Stimulated activated CD4-positive, alpha-beta T cell treated with anti-CD3 and anti-CD28 coated beads, Interleukin-12 subunit alpha, Interleukin-12 subunit beta, amount 100 ng/mL, for 4 hours (primary cell): ENCODE data around the gene KRTAP5-8.
A peak's percentile ranks its signal among the peaks of the same experiment; 100 is the strongest.
"Not testable (repeated sequence)": the region's sequence is repeated elsewhere in the genome, so short reads cannot be mapped to it uniquely, and the experiment has no call there.

ENCODE experiments used
- DNase-seq: peaks from one replicate; pipeline ENCODE4 v3.0.0-alpha.2; 2020

Gene KRTAP5-8

DNA sequence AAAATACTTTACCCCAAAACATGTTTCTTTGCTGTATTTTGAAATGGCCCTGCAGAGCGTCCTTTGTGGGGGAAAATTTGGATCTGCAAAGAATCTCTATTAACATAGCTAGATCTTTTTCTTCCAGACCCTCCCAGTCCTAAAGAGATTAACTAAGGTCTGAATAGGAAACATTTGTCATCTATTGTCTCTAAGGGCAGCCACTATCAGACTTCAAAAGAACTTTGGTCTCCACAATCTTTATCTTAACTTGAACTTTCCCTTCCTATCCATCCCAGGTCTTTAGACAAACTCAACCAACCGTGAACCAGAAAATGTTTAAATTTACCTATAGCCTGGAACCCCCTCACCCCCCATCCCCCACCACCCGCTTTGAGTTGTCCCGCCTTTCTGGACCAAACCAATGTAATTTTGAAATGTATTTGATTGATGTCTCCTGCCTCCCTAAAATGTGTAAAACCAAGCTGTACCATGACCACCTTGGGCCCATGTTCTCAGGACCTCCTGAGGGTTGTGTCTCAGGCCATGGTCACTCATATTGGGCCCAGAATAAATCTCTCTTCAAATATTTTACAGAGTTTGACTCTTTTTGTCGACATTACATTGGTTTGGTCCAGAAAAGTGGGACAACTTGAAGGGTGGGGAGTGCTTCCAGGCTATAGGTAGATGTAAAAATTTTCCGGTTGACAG, 6.8 kb downstream of the KRTAP5-8 start:
- DNase-seq = no peak

DNA sequence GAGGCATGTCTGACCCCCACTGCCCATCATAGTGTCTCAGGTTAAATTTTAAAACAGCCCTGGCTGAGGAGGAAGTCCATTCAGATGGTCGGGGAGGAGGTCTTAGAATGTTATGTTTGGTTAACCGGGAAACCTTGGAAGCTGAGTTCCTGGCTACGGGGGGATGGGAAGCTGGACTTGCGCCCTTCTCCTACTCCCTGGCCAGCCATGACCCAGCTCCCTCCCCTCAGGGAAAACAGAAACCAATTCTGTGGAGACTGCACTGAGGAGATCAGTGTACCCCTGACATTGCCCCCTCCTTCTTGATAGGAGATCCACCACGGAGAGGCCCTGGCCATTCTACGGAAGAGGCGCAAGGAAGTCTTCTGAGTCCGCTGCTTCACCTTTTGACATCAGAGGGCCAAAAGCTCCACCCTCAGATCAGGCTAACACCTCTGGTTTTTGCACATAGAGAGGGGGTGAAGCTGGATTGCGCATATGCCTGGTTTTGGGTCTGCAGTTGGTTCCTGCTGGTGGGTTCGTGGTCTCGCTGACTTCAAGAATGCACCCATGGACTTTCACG, 7.7 kb downstream of the KRTAP5-8 start:
- DNase-seq = no peak

DNA sequence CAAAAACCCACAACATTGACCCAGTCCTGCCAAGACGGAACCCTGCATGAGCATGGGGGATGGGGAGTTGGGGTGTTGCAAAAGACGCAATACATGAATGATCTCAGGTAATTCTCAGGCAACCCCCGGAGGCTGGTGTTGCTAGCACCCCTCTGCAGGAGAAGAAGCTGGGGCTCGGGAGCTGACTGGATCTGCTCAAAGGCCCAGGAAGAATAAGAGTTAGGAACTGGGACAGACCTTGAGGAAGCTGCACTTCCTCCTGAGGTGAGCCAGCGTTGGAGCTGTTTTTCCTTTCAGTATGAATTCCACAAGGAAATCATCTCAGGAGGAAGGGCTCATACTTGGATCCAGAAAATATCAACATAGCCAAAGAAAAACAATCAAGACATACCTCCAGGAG, 10.3 kb downstream of the KRTAP5-8 start, which contains the start of gene KRTAP5-9:
Gene KRTAP5-9 (plus strand): TSS at position 301 of the 400 bp plus-strand sequence. CDS start 238 bp downstream, outside the sequence.
- DNase-seq = no peak

DNA sequence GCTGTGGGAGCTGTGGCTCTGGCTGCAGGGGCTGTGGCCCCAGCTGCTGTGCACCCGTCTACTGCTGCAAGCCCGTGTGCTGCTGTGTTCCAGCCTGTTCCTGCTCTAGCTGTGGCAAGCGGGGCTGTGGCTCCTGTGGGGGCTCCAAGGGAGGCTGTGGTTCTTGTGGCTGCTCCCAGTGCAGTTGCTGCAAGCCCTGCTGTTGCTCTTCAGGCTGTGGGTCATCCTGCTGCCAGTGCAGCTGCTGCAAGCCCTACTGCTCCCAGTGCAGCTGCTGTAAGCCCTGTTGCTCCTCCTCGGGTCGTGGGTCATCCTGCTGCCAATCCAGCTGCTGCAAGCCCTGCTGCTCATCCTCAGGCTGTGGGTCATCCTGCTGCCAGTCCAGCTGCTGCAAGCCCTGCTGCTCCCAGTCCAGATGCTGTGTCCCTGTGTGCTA, 10.9 kb downstream of the KRTAP5-8 start:
- DNase-seq = no peak

DNA sequence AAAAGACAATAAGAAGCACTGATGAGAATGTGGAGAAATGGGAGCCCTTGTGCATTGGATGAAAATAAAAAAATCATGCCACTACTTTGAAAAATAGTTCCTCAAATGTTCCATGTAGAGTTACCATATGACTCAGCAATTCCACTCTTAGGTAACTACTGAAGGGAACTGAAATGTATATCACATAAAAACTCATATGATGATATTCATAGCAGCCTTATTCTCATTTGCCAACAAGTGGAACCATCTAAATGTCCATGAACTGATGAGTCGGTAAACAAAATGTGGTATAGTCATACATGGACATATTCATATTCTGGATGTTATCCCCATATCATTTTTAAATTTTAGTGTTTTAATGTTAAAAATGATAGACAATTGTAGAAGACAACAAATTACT, 13.9 kb downstream of the KRTAP5-8 start:
- no peak for DNase-seq

DNA sequence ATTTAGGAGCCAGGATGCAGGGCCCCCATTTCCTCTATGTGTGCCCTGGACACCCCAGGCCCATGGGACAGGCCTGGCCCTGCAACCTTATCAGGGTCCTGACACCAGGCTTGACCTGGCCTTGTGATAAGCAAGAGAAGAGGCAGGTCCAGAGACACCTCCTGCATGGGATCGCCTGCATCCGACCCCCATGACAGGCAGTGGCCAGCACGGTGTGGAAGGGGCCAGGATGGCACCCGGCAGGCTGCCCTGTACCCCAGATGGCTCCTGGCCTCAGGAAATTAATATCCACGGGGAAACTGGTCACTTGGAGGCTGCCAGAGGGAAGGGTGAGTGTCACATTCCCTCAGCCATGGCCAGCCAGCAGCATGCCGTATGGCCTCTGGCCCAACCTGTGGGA, 17.2 kb downstream of the KRTAP5-8 start:
- no peak for DNase-seq

DNA sequence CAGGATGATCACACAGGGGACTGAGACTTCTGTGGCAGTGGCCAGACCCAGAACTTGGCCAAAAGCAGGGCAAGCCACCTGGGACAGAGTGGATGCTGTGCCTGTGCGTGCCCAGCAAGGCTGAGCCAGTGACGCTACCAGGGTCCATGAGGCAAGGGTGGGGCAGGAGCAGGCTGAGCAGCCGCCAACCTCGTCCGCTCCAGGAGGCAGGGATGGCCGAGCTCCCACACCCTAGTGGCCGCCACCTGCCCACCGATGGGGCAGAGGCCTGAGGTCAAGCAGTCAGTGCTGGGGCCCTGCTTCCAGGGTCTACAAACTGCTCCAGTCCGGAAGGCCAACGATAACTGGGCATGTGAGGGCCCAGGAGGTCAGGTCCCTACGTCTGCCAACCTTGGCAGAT, 17.7 kb downstream of the KRTAP5-8 start:
- DNase-seq = no peak

DNA sequence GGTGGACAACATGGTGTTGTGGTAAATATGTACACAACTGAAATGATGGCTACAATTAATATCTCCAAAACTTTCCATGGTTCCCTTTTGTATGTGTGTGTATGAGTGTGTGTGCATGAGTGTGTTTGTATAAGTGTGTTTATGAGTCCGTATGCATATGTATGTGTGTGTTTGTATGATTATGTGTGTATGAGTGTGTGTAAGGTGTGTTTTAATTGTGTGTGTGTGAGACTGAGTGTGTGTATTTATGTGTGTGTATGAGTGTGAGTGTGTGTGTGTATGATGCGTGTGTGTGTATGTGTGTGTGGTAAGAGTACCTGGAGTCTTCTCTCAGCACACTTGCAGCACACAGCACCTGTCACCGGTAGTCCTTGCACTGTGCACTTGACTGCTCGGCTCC, 18.2 kb downstream of the KRTAP5-8 start:
- DNase-seq = no peak

DNA sequence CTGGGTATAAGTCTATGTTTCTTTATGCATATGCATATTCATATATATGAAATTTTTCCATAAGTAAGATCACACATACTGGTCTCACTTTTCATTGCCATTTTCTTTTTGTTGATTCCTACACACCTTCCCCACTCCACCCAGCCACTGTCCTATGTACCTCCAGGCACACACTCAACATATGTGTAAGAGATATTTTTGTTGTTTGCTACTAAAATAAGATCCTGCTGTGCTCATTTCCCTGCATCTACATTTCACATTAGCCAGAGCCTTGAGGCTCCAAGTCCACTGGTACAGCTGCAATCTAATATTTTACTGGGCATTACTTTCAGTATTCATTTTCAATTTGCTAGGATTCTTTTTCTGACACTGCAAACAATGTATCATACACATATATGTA, 19.4 kb downstream of the KRTAP5-8 start:
- no peak for DNase-seq

DNA sequence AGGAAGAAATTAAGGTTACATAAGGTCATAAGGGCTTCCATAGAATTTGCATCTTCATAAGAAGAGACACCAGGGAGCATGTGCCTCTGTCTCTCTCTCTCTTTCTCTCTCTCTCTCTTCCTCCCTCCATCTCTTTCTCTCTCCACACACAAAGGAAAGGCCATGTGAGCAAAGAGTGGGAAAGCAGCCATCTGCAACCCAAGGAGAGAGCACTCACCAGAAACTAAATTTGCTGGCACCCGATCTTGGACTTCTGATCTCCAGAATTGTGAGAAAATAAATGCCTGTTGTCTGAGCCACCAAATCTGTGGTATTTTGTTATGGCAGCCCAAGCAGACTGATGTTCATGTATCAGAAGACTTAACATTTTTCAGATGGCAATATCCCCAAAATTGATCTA, 21.2 kb downstream of the KRTAP5-8 start:
- DNase-seq = no peak

DNA sequence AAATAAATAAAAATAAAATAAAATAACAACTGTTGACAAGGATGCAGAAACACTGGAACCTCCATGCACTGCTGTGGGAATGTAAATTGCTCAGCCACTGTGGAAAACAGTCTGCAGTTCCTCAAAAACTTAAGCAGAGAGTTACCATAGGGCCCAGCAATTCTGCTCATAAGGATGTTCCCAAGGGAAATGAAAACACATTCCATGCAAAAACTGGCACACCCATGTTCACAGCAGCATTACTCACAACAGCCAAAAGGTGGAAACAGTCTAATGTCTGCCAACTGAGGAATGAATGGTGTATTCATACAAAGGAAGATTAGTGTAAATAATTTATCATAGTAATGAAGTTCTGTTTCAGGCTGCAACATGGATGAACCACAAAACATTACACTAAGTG, 24.3 kb downstream of the KRTAP5-8 start:
- no peak for DNase-seq

DNA sequence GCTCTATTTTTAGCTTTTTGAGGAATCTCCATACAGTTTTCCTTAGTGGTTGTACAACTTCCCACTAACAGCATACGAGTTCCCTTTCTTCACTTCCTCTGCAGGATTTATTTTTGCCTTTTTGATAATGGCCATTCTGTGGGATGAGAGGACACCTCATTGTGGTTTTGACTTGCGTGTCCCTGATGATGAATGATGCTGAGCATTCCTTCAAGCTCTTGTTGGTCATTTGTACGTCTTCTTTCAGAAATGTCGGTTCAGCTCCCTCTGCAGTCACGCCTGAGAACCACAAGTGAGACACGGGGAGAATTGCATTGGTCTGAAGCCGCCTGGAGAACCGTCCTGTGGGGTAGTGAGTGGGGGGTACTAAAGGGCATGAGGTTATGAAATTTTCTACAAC, 25.6 kb downstream of the KRTAP5-8 start:
- peak; percentile 3 for DNase-seq

DNA sequence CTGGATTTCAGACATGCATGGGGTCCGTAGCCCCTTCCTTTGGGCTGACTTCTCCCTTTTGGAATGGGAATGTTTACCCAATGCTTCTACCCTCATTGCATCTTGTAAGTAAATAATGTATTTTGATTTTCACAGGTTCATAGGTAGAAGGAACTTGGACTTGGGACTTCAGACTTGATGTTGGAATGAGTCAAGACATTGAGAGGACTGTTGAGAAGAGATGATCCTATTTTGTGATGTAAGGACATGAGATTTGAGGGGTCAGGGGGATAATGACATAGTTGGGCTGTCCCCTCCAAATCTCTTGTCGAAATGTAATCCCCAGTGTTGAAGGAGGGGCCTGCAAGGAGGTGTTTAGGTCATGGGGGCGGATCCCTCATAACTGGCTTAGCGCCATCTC, 26.6 kb downstream of the KRTAP5-8 start:
- no peak for DNase-seq

DNA sequence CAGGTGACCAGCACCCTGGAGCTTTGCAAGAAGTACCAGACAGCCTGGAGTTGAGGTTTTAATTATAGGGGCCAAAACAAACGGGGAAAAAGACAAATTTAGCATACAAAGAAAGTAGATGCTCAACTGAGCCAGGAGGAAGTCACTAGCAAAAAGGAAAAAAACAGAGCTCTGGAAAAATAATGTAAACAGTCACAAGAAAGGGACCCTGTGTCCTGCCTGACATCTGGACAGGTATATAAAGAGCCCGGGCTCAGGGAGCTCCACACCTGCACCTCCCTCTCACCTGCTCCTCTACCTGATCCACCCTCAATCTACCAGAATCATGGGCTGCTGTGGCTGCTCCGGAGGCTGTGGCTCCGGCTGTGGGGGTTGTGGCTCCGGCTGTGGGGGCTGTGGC, 27.4 kb downstream of the KRTAP5-8 start, which contains the start of gene KRTAP5-10:
Gene KRTAP5-10 (plus strand): TSS at position 301 of the 400 bp plus-strand sequence. CDS start 25 bp downstream, at position 326.
- no peak for DNase-seq

DNA sequence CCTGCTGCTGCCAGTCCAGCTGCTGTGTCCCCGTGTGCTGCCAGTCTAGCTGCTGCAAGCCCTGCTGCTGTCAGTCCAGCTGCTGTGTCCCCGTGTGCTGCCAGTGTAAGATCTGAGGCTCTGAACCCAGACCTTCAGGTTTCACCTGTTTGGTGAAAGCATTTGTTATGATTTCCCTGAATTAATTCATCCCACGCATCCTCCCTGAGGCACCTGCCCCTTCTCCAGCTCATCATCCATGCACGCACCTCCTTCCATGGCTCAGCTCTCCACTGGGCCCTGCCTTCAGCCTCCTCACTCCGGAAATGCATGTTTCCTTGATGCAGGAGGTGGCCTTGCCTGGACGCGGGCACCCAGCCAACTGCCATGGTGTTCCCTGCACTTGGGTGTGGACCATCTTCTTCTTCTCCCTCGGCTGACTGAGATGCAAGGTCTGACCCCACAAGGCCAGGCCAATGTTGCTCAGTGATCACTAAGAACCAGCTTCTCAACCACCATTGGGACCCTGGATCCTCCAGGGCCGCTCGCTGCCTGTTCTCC, 28.3 kb downstream of the KRTAP5-8 start:
- no peak for DNase-seq

DNA sequence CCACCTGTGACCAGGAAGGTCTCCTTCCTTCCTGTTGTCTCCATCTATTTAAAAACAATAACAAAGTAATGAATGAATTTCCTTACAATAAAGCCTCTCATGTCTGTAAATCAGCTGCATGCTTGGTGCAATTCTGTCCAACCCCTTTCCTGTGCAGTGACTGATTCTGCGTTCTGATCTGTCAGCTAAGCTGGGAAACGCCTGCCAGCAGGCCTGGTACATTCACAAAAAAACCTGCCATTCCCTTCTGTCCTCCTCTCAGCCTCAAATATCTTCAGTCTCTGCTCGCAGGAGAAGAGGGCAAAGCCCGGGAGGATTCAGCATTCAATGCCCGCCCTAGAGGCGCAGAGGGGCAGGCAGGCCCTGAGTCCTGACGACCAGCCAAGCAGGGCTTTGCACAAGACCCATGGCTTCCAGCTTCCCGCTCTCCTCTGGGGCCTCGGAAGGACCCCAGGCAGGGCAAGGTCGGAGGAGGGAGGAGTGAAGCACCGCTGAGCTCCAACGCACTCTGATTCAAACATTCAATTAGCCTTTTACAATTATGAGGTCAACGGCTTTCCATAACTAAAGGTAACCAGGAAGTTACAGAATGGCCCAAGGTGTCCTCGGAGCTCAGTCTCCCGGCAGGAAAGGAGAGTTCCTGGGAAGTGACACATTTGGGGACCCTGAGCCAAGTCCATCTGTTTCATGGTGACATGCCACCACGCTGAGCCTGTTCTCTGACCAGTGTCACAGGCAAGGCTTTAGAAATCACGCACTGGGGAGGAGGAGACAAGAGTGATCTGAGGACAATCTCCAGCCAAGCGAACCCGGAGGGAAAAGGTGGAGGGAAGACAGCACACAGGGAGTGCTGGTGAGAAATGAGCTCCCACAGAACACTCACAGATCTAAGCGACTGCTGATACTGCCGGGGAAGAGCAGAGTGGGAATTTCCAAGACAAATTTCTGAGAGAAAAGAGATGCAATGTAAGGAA, 29.1 kb downstream of the KRTAP5-8 start:
- DNase-seq = not testable (repeated sequence)

DNA sequence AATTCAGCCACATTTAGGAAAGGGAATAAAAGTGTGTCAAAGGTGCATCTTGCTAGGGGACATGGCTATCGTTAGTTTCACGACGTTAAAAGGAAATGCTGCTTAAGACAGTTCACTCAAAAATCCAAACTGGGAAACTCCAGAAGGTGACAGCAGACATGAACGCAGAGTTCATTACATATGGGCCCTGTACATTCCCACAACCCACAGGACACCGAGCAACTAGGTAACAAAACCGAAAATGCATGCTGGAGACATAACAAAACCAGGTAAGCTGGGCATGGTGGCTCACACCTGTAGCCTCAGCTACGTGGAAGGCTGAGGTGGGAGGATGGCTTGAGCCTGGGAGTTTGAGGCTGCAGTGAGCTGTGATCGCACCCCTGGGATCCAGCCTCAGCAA, 29.8 kb downstream of the KRTAP5-8 start:
- not testable (repeated sequence) for DNase-seq

DNA sequence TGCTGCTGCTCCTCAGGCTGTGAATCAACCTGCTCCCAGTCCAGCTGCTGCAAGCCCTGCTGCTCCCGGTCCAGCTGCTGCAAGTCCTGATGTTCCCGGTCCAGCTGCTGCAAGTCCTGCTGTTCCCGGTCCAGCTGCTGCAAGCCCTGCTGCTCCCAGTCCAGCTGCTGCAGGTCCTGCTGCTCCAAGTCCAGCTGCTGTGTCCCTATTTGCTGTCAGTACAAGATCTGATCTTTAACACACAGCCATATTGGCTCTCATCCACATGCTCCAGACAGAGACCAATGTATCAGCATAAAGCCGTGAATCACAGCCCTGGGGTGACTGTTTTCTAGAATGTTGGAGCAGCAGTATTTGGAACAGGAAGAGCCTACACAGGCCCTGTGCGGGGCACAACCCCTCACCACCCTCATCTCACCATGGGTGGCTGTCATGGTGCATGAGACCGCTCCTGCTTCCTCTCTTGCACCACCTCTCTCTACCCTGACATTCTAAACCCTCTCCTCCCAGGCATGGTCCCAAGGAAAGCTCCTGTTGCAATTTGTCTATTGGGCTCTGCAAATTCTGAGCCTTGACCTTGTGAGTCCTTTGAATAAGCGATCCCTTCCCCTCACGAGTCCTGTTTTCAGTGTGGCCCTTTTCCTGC, 31.0 kb downstream of the KRTAP5-8 start:
- no peak for DNase-seq

DNA sequence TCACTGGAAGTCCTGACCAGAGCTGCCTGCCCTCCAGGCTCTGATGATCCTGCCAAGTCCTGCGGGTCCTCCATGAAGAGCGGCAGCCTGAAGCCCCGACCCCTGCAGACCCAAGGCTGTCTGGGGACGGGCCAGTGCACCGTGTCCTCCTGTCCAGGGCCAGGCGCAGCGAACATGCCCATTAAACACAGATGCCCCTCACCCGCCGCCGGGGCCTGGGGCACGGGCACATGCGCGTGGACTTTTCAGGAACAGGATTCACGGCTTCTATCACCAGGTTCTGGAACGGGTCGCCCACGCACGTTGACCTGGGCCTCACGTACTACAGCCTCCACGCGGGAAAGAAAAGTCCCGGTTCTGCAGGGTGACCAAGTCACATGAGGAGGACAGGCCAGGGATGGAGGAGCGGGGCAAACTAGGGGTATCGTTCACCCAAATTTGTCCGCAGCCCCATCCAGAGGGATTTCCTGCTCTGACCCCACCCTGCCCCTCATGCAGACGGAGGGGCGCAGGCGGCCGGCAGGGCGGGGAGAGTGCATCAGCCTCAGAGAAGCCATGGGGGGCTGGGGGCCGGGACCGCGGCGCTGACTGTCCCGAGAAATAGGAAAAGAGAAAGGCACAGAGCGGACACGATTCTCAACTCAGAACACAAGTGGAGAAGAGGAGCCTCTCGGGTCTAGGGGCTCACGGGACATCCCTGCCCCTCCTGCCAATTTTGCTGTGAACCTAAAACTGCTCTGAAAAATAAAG, 33.5 kb downstream of the KRTAP5-8 start:
- not testable (repeated sequence) for DNase-seq

DNA sequence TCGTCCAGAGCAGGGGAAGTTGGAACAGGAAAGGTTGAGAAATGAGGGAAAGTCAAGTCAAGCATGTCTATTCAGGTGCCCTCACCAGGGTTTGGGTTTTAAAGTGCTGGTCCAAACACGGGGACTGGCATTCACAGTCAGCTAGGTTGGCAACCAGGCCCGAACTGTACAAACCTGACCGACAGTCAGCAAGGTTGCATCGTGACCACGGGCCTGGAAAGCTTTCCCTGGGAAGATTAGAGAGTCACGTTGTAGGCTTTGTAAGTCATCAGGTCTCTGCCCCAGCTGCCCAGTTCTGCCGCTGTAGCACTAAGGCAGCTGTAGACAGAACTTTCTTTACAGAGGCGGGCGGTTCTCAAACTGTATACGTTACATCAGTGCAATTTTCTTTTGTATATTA, 35.0 kb downstream of the KRTAP5-8 start:
- DNase-seq = no peak

DNA sequence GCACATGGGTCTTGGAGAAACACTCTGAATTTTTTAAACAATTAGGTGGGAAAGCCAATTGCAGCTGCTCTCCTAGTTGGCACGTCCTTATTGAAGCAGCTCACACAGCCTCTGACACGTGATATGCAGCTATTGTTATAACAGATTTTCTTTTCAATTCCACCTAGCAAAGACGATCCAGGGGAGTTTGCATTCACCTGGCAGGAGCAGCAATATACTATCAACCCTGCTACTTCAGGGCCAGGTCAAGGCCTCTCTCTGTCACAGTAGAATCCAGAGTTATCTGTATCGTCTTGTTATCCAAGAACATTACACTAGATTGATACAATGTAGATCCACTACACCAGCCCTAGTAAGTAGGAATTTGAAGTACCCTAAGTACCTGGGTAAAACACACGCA, 36.6 kb downstream of the KRTAP5-8 start:
- no peak for DNase-seq
